HG03432 (cell line): ENCODE measurements around the gene ACBD6.

Experiments
- ATAC-seq: cut with Tn5 transposase; IDR thresholded peaks from one replicate; pipeline ENCODE4 v1.9.1; 2021; ENCODE audit warnings: mild to moderate bottlenecking, moderate library complexity; ENCODE audit not compliant: unreplicated experiment

Gene ACBD6

DNA sequence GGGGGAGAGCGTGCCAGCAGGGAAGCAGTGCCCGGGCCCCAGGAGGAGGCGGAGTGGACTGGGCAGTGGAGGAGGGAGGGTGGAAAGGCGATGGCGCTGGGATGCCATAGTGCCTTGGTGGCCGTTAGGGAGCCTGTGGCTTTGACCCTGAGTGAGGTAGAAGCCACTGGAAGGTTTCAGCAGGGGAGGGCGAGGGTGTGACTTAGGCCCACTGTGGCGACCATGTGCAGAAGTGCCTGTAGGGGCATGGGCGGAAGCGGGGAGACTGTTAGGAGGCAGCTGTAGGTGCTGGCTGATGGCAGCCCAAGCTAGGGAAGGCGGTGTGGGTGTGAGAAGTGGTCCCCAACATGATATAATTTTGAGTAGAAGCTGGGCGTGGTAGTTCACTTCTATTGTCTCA lies 244.1 kb downstream of the ACBD6 start:
- no peak for ATAC-seq

DNA sequence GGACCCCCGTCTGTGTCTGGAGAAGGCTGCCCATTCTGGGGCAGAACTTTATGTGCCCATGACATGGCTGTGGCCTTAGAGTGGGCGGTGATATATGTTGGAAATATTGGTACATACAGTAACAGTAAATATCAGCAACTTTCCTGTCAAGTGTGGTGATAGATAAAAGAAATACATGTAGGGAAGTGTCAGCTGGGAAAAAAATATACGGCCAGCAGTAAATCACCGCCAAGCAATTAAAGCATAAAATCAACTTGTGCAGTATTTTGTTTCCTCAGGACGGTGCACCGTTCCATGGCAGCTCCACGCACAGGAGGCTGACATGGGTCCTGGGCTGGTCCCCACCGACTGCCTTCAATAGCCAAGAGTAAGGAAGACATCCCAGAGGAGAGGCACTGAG lies 244.9 kb downstream of the ACBD6 start:
- ATAC-seq = no peak

DNA sequence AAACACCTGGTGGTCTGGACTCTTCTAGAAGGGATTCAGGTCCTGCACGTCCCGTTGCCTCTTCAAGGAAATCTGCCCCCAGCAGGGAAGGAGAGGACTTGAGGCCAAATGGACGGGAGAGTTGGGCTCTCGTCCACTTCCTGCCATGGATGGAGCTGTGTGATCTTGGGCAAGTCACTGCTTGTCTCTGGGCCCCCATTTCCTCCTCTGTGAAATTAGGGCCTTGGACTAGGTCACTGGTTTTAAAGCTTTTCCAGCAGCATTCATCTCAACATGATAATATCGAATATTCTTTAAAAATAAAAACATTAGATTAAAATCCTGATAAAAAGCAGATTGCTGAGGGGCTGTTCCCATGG lies 245.4 kb downstream of the ACBD6 start:
- no peak for ATAC-seq

DNA sequence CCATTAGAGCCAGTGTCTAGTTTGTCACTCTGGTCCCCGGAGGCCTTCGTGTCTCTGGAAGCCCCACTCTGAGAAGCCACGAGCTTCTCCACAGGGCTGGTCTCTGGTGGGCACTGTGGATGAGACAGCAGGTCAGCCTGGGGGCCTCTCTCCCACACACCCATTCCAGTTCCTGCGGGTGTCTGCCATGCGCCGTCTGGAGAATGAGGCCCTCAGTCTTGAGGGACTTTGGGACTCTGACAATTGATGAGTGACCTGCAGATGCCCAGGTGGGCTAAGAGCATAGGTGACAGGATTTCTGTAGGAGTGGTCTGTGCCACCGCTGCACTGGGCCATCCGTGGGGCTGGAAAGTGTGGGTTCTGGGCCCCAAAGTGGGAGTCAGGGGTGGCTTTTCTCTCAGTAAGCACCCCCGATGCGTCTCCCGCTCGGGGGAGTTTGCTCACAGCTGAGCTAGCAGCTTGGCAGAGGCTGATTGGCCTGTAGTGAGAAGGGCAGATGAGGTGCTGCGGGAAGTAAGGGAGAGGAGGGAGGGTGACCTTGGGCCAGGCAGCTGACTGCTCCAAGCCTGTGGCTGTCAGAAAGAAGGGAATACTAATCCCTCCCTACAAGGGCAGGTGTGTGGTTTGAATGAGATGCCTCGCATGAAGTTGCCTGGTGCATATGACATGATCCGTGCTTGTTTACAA lies 245.9 kb downstream of the ACBD6 start:
- no peak for ATAC-seq

DNA sequence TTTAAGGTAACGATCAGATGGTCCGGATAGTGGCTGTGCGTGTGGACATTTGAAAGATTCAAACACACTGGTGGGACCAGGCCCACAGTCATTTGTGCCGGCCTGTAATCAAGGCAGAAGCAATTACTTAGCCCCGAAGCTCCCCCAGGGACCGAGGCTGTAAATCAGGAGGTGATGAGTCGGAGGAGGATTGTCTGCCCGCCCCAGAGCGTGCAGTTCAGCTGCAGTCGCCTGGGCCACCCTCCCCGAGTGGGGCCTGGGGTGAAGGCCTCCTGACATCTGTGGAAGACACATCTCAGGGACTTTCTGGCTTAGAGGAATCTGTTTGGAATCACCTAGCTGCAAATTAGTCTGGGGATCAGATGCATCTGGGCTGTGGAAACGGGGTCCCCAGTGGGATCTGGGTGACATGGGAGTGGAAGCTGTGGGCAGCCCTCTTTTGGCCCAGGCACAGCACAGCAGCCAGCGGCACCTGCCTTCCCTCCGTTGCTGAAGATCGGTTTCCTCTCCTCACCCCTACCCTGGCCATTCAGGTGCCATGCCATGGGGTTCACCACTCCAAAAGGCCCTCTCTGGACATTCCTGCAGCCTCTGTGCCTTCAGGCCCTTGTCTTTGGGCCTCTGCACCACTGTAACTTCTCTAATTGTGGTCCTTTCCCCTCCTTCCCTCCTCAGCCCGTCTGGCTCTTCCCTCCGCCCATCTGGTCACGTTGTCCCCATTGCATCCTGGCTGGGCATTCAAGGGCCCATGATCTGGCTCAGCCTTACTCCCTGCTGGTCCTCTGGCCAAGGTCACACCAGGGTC lies 246.6 kb downstream of the ACBD6 start:
- no peak for ATAC-seq

DNA sequence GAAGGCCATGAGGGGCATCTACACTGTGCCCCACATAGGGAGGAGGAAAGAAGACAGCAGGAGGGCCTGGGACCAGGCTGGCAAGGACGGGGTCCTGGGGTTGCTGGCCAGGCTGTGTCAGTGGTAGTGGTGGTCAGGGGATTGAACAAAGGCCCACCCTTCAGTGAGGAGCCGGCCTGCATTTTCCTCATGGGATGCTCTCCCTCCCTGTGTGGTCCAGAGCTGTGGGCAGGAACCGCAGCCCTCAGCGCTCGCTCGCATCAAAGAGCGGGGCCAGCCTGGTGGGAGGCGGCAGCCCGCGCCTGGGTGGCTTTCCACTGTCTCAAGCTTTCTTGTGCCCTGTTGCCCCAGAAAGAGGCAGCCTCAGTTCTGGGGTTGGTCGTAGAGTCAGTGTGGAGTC lies 247.5 kb downstream of the ACBD6 start:
- no peak for ATAC-seq

DNA sequence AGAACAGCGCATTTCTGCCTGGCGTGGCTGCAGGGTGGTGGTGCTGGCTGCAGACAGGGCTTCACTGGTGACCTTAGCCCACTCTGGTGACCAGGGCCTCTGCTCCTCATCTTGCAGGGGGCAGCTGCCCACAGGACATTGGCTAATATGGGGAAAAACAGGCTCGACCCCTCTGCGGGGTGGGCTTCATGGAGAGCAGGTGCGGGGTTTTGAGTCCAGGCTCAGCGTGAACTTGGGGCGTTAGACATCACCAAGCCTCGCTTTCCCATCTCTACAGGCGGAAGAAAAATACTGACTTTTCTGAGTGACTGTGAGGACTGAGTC lies 247.9 kb downstream of the ACBD6 start:
- no peak for ATAC-seq

DNA sequence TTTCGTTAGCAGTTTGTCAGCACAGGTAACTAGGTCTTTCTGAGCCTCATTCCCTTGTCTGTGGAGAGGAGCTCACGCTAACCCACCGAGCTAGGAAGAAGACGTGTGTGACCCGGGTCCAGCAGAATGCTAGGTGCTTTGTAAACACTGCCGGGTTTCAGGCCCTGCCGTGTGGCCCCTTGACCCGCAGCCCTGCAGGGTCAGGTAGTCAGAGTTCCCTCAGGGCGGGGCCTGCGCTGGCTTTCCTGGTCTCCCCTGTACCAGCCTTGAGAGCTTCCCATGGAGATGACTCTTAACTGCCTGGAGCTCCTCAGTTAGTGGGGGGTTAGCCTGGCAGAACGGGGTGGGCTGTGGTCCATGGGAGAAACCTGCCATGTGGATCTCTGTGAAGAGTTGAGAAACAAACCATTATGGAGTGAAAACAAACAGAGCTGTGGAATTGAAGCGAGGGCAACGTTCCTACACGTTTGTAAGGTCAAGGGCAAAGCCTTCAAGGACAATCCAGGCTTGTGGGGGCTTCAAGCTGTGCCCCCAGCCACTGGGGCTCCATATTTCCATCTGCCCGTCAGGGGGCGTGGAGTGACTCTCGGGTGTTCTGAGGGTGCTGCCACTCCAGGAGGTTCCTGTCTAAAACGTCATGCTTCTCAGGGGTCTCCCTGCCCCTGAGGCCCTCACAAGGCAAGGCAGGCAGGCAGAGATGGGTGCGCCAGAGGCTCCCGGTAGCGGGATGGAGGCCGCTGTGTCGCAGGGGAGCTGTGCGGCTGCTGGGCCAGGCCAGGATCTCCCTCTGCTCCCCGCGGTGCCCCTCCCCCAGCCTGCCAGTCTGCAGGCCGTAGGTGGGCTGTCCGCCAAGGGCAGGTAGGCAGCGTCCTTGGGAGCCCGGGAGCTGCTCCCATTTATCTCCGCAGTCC lies 248.5 kb downstream of the ACBD6 start:
- no peak for ATAC-seq

DNA sequence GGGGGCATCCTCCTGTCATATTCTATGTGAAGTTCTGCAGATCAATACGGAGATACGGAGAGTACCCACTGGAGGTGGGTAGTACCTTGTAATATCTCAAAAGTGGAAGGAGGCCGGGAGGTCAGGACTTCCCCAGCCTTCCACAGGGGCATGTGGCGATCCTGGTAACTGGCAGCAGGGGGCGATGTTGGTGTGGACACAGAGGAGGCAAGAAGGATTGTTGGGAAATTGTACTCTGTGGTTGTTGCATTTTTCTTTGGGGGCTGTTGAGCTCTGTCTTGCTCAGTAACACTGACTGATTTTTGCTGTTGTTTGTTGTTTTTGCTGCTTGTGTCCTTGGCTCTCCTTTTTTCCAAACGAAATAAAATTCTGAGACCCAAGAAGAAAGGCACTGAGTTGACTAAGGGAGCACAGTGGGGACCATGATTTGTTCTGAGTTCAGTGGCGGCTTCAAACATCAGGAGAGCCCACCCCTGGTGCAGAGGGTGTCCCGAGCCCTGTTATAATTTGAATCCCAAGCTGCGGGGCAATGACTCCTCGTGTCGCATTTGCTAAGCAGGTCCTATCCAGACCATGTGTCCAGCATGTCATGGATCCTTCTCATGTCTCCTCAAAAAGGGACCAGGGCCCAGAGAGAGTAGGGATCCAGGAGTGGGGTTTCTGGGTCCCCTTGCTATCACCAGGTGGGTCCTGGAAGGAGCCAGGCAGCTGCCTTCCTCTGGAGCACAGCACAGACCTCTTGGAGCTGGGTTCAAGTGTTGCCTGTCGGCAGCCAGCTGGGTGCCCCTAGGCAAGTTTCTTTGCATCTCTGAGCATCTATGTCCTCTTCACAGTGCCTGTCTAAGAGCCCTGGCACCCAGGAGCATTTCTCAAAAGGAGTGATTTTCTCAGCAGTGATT lies 249.5 kb downstream of the ACBD6 start:
- ATAC-seq = peak; percentile 72

DNA sequence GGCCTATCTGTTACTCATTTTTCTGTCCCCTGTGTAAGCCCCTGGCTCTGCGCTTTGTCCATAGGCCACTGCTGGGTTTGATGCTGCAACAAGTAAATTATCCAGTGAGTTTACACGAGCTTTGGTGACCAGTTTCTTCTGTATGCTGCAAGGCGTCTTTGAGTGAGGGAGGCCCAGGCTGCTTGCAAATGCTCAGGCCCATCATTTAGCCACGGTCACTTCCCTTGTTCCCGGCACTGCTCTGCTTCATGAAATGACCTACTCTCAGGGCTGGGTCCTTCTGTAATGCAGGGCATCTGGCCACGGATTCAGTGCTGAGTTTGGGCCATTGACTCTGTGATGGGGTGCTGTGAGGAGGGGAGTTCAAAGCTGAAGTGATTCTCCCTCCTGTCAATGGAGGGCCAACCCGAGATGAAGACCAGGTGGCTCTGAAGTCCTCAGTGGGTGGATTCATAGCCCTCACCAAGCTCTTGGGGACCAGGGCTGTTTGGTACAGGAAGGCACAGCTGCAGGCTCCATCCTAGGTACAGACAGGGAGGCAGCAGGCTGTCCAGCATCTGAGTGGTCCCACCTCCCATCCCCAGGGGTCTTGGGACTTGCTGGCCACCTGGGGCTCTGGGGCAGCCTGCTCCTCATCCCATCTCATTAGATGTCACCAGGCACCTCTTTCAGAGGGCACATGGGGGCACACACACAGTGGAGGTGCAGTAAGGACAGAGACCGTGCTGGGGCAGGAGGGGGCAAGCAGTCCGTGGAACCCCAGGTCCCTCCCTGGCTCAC lies 250.7 kb downstream of the ACBD6 start:
- no peak for ATAC-seq

DNA sequence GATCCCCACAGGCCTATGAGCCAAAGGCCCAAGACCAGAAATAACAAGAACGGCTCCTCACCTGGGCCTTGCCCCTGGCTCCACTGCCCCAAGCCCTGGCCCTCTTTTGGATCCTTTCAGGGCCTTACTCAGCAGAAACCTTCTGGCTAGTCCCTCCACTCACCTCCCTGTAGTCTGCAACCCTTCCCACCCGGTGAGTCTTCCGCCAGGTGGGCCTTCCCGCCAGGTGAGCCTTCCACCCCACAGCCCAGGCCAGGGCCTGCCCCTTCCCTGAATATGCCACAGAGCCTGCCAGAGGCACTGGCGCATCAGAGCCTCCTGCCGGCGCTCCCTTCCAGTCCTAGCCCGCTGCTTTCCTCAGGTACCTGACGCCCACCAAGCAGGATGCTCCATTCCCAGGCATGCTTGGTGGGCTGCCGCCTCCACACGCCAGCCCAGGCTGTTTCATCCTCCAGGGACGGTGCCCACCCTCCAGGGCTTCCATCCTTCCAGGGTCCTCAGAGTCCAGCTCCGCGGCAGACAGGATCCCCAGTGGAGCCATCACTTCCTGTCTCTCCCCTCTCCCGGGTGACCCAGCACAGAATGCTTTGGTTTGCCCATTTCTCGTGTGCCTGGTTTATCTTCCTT lies 251.4 kb downstream of the ACBD6 start:
- ATAC-seq = no peak

DNA sequence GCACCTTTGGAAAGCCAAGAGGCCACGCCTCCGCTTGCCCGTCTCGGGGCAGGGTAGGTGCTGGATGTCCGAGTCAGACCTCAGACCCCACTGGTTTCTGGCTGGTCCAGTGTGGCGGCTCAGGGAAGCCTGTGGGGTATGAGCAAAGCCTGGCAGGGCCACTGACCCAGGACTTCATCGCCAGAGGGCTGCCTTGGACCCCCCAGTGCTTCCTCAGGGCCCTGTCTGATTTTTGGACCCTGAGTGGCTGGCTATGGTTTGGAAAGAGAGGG lies 251.9 kb downstream of the ACBD6 start:
- ATAC-seq = no peak

DNA sequence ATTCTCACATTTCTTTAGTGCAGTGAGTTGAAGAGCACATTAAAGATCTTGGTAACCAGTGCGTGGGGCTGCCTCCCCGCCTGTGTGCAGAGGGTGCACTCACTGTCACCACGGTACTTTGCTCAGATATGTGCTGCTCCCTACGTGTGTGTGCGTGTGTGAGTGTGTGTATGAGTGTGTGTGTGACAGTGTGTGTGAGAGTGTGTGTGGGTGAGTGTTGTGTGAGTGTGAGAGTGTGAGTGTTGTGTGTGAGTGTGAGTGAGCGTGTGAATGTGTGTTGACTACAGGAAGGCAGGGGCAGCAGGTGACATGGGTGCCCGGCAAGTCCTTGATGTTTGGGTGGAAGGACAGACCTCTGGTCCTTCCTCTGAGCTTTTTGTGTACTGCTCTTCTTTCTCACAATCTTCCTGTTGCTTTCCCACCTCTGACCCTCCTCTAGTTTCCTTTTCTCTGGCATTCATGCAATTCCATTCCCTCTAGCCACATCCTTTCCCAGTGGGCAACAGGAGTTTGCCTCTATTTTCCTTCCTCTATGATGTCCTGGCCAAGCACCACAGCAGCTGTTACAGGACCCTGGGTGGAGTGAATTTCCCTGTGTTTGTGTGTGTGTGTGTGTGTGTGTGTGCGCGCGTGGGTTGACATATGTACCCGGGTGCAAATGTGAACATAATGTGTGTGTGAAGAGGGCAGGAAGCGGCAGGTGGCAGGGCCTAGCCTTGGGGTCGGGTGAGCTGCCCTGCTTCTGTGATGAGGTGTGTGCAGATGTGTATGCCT lies 252.5 kb downstream of the ACBD6 start:
- no peak for ATAC-seq

DNA sequence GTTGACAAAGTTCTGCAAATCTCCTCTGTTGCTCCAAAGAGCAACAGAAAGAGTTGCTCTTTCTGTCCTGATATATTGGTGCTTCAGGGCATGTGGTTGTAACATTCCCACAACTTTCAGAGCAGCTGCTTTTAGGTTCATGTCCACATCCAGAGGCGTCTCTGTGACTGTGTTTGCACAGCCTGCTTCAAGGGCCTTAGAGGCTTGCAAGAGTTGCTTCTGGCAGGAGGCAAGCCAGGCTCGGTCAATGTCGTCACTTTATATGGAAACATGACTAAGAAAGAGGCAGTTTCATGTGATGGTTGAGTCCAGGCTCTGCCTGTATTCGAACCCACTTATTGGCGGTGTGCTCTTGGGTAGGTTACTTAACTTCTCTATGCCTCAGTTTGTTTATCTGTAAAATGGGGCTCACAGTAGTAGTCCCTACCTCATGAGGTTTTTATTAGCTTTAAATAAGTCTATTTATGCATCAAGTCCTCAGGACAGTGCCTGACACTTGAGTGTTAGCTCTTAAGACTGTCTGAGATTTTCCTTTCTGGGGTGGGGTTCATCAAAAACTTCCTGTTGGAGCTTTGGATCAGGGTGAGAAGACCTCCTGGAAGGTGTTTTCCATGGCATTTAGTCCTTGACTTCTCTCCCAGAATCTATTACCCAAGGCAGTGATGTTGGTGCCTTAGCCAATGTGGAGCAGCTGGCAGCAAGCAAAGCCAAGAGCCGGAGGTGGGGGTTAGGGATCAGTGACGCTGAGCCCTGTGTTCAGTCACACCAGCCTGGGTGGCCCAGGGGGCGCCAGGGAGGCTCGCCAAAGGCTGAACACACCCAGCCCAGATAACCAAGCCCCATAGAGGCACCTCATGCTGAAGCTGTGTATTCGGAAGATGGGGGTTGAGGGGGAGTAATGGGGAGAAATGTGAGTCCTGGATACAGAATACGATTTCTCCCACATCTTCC lies 253.4 kb downstream of the ACBD6 start:
- ATAC-seq = no peak

DNA sequence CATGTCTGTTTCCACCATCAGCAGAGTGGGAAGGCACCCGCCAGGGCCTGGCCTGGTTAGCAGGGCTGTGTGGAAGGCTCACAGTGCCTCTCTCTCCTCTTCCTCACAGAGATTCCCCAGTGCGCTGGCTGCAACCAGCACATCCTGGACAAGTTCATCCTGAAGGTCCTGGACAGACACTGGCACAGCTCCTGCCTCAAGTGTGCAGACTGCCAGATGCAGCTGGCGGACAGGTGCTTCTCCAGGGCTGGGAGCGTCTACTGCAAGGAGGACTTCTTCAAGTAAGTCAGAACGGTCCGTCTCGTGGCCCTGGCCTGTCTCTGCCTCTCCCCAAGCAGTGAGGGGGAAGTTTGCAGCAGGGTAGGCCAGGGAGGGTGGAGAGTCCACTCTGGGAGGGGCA lies 254.2 kb downstream of the ACBD6 start:
- ATAC-seq = no peak

DNA sequence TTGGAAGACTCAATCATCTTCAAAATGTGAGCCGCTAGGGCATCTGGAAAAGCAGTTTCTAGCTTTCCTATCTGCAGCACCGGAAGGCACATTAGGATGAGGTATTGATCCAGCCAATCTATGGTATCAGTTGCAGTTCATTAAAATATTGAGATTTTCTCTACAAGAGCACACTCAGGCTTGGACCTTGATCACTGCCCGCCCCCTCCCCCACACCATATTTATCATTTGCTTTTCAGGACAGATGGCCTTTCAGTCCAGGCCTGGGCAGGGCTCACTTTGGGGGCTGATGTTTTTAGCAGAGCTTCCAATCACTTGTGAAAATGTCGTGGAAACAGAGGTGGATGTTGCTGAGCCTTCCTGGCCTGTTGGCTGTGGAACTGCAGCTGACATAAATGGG lies 254.8 kb downstream of the ACBD6 start:
- ATAC-seq = no peak

DNA sequence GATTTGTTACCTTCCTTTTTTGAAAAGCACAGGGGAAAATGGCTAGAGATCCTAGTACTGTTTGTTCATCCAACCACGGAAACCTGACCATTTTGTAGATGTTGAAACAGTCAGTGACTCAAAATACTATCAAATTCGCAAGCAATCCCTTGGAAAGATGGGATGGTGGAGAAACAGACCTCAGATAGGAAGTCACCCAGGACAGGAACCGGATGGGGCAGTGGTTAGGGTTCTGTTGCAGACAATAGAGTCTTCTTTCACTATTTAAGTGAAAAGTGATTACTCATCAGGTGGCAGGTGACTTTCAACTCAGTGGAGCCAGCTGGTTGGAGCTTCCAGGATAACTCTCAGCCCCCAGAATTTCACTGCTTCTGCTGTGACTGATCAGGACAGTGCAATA lies 255.3 kb downstream of the ACBD6 start:
- ATAC-seq = no peak

DNA sequence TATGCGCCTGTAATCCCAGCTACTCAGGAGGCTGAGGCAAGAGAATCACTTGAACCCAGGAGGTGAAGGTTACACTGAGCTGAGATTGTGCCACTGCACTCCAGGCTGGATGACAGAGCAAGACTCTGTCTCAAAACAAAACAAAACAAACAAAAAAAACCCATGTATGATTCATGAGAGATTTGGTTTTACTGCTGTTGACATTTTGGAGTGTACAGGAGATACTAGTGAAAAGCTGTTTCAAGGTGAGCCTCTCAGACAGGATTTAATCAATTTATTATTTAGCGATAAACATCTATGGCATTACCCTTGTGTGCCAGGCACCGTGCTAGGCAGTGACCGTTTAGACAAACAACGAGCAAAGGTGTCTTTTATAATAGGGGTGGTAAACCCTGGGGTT lies 255.8 kb downstream of the ACBD6 start:
- no peak for ATAC-seq
